Stomach (tissue), 9 donors: ENCODE results near the gene PHRF1. TPM values are rescaled to one million over a fixed set of nuclear protein-coding genes. Genes with fewer than 3 reads are reported as not detected.

ENCODE experiments used
- DNase-seq, 2 donors: peaks; one replicate each; pipeline versions ENCODE4 v3.0.0 to v3.0.0-alpha.2; 2013 to 2019
- H3K27ac ChIP-seq, 5 donors: fragments of 200-600 bp in 4 of 5; sonication (generic) in 4 of 5; one replicate each; pipeline ENCODE4 v1.5.1; 2013 to 2019; ENCODE audit warnings: mild to moderate bottlenecking in 1 of 5, moderate library complexity in 1 of 5
- H3K27me3 ChIP-seq, 3 donors: fragments of 200-600 bp; sonication (generic); one replicate each; pipeline ENCODE4 v1.5.1; 2017 to 2019; ENCODE audit warnings: mixed run types in 1 of 3
- H3K36me3 ChIP-seq, 4 donors: fragments of 200-600 bp; sonication (generic); 1 replicate in 3 of 4; 2 replicates in 1 of 4; pipeline ENCODE4 v1.5.1; 2016 to 2019
- H3K4me1 ChIP-seq, 4 donors: fragments of 200-600 bp; sonication (generic); one replicate each; pipeline ENCODE4 v1.5.1; 2016 to 2019
- H3K4me3 ChIP-seq, 4 donors: fragments of 200-600 bp; sonication (generic) in 3 of 4; one replicate each; pipeline ENCODE4 v1.5.1; 2016 to 2019; ENCODE audit warnings: mild to moderate bottlenecking in 1 of 4
- H3K9me3 ChIP-seq, 4 donors: fragments of 200-600 bp; sonication (generic); one replicate each; pipeline ENCODE4 v1.5.1; 2016 to 2019
- EP300 ChIP-seq: sonication (generic); formaldehyde crosslinking; IDR thresholded peaks from one replicate; pipeline ENCODE4 v1.6.1; 2017; ENCODE audit warnings: antibody characterized with exemption
- POLR2A ChIP-seq, 4 donors: fragments of 450-650 bp; IDR thresholded peaks; one replicate each; pipeline ENCODE4 v1.6.1; 2016; ENCODE audit warnings: antibody characterized with exemption in 4 of 4, control low read depth in 2 of 4, mild to moderate bottlenecking in 1 of 4, moderate library complexity in 1 of 4
- POLR2AphosphoS5 ChIP-seq, 3 donors: sonication (generic); formaldehyde crosslinking; IDR thresholded peaks; one replicate each; pipeline ENCODE4 v1.6.1; 2016; ENCODE audit warnings: antibody characterized with exemption in 3 of 3
- WGBS, 5 donors: extraction: QIAGEN DNeasy Blood & Tissue Kit in 3 of 5; methylation state at CpG; one replicate each; pipeline versions ENCODE4 v1.1.5 to v1.1.7; 2013 to 2018; 5-methylcytosine and 5-hydroxymethylcytosine counted together
- intact Hi-C: fragments of 100-400 bp; cut with DNase I; formaldehyde crosslinking; loops from one replicate; pipeline ENCODE4 v1.15.1; 2023; ENCODE audit warnings: low total_unique reads
- polyA plus RNA-seq, 3 donors: library from polyadenylated mRNA; stranded (reverse); fragments of 200-250 nt; gene quantifications; one replicate each; pipeline ENCODE4 v1.2.3, GENCODE V29; 2013
- total RNA-seq, 5 donors: library from RNA; depleted of rRNA; stranded (reverse); fragments of >200 nt; gene quantifications; one replicate each; pipeline versions ENCODE4 v1.1.0 to v1.2.3, GENCODE V29; 2014 to 2016
- TF ChIP-seq, protein P1 (sequence below), 7 experiments: fragments of 450-650 bp in 4 of 7; fragments of 200-600 bp in 3 of 7; sonication (generic) in 3 of 7; IDR thresholded peaks; one replicate each; pipeline ENCODE4 v1.5.1; 2016 to 2019; ENCODE audit warnings: antibody characterized with exemption in 7 of 7, control low read depth in 2 of 7, mild to moderate bottlenecking in 1 of 7
- donor health status: healthy with polysubstance abuse.
- donor health status: Bipolar disorder and iron deficiency.
- donor health status: healthy.

PHRF1 gene
- total and polyA plus RNA-seq, 8 donors: 7.9 to 60.8 (median 19.5) TPM

DNA sequence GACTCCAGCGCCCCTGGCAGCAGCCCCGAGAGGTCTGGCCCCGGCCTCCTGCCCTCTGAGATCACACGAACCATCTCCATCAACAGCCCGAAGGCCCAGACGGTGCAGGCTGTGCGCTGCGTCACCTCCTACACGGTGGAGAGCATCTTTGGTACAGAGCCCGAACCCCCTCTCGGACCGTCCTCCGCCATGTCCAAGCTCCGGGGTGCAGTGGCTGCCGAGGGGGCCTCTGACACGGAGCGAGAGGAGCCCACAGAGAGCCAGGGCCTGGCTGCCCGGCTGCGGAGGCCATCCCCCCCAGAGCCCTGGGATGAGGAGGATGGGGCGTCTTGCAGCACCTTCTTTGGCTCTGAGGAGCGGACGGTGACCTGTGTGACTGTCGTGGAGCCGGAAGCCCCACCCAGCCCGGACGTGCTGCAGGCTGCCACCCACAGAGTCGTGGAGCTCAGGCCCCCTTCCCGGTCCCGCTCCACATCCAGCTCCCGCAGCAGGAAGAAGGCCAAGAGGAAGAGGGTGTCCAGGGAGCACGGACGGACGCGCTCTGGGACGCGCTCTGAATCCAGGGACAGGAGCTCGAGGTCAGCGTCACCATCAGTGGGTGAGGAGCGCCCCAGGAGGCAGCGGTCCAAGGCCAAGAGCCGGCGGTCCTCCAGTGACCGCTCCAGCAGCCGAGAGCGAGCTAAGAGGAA, 31.8 kb downstream of the PHRF1 start:
- Histone ChIP-seq H3K4me1 (peaks cover 10 to 30% (median 28%) of the 10 kb centered on the region in 4 donors), H3K36me3 (peaks cover 97 to 100% (median 100%) of the 10 kb centered on the region in 4 donors), H3K27me3 (no peaks in the 10 kb centered on the region), H3K27ac (no peak overlapping the region), H3K9me3 (no peaks in the 10 kb centered on the region), H3K4me3 (no peak overlapping the region)
- 90 to 95% (median 94%) methylated on average over 14 to 45 of the region's 45 CpGs for WGBS, 5 donors
- TF ChIP-seq POLR2AphosphoS5 (IDR thresholded peaks at IDR 0.05) (no peak), POLR2A (IDR thresholded peaks at IDR 0.05) (no peak), EP300 (no peak)
- TF ChIP-seq, protein P1, sequence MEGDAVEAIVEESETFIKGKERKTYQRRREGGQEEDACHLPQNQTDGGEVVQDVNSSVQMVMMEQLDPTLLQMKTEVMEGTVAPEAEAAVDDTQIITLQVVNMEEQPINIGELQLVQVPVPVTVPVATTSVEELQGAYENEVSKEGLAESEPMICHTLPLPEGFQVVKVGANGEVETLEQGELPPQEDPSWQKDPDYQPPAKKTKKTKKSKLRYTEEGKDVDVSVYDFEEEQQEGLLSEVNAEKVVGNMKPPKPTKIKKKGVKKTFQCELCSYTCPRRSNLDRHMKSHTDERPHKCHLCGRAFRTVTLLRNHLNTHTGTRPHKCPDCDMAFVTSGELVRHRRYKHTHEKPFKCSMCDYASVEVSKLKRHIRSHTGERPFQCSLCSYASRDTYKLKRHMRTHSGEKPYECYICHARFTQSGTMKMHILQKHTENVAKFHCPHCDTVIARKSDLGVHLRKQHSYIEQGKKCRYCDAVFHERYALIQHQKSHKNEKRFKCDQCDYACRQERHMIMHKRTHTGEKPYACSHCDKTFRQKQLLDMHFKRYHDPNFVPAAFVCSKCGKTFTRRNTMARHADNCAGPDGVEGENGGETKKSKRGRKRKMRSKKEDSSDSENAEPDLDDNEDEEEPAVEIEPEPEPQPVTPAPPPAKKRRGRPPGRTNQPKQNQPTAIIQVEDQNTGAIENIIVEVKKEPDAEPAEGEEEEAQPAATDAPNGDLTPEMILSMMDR (IDR thresholded peaks at IDR 0.05): no peak
- no peak for DNase-seq
- intact Hi-C loops: no loop called here

DNA sequence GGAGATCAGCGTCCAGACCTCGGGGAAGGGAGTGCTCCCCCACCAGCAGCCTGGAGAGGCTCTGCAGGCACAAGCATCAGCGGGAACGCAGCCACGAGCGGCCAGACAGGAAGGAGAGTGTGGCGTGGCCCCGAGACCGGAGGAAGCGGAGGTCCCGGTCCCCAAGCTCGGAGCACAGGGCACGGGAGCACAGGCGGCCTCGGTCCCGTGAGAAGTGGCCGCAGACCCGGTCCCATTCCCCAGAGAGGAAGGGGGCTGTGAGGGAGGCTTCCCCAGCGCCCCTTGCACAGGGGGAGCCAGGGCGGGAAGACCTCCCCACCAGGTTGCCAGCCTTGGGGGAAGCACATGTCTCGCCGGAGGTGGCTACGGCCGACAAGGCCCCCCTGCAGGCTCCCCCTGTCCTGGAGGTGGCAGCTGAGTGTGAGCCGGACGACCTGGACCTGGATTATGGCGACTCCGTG, 32.6 kb downstream of the PHRF1 start:
- H3K4me1 ChIP-seq: peaks cover 14 to 37% (median 35%) of the 10 kb centered on the region in 4 donors
- intact Hi-C loops: no loop called here
- no peaks in the 10 kb centered on the region for H3K9me3 ChIP-seq
- DNase-seq: no peak
- no peak overlapping the region for H3K27ac ChIP-seq
- no peaks in the 10 kb centered on the region for H3K27me3 ChIP-seq
- WGBS, 5 donors: 84 to 89% (median 88%) methylated on average over 23 to 28 of the region's 28 CpGs
- no peak for TF ChIP-seq POLR2A (IDR thresholded peaks at IDR 0.05)
- no peak for TF ChIP-seq POLR2AphosphoS5 (IDR thresholded peaks at IDR 0.05)
- H3K4me3 ChIP-seq: no peak overlapping the region
- peaks cover 93 to 98% (median 96%) of the 10 kb centered on the region in 4 donors for H3K36me3 ChIP-seq

DNA sequence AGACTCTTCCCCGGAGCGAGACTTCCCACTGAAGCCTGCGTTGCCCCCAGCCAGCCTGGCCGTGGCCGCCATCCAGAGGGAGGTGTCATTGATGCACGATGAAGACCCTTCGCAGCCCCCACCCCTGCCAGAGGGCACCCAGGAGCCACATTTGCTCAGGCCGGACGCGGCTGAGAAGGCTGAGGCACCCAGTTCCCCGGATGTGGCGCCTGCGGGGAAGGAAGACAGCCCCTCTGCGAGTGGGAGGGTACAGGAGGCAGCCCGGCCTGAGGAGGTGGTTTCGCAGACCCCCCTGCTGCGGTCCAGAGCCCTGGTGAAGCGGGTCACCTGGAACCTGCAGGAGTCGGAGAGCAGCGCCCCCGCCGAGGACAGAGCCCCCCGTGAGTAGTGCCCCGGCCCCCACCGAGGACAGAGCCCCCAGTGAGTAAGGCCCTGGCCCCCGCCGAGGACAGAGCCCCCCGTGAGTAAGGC, 33.1 kb downstream of the PHRF1 start:
- Histone ChIP-seq H3K4me1 (peaks cover 20 to 43% (median 41%) of the 10 kb centered on the region in 4 donors), H3K4me3 (no peak overlapping the region), H3K27ac (no peak overlapping the region), H3K27me3 (no peaks in the 10 kb centered on the region), H3K36me3 (peaks cover 88 to 97% (median 95%) of the 10 kb centered on the region in 4 donors), H3K9me3 (no peaks in the 10 kb centered on the region)
- TF ChIP-seq, protein P1 (IDR thresholded peaks at IDR 0.05): no peak
- TF ChIP-seq POLR2AphosphoS5 (IDR thresholded peaks at IDR 0.05) (no peak), EP300 (no peak)
- DNase-seq: peak in 1 of 2 donors; percentile 6
- intact Hi-C loops: no loop called here
- 89 to 96% (median 95%) methylated on average over 14 to 28 of the region's 28 CpGs for WGBS, 5 donors

DNA sequence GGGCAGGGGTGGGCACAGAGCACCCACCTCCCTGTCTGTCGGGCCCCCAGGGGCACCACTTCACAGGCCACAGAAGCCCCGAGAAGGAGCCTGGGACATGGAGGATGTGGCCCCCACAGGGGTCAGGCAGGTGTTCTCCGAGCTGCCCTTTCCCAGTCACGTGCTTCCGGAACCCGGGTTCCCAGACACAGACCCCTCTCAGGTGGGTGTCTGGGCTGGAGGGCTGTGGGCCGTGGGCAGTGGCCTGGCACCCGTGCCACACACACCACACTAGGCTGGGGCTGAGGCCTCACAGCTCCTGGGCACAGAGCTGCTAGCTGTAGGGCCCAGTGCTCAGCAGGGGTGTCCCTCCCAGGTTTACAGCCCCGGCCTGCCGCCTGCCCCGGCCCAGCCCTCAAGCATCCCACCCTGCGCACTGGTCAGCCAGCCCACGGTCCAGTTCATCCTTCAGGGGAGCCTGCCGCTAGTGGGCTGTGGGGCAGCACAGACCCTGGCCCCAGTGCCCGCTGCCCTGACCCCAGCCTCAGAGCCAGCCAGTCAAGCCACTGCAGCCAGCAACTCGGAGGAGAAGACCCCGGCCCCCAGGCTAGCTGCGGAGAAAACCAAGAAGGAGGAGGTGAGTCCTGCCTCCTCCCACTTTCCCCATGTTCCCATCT, 34.0 kb downstream of the PHRF1 start:
- intact Hi-C loops: no loop called here
- no peak overlapping the region for H3K4me3 ChIP-seq
- no peak overlapping the region for H3K27ac ChIP-seq
- H3K4me1 ChIP-seq: peaks cover 29 to 52% (median 50%) of the 10 kb centered on the region in 4 donors
- no peak for DNase-seq
- no peaks in the 10 kb centered on the region for H3K27me3 ChIP-seq
- 91 to 97% (median 96%) methylated on average over 10 to 18 of the region's 18 CpGs for WGBS, 5 donors
- H3K36me3 ChIP-seq: peaks cover 79 to 93% (median 88%) of the 10 kb centered on the region in 4 donors
- H3K9me3 ChIP-seq: no peaks in the 10 kb centered on the region
- TF ChIP-seq POLR2A (IDR thresholded peaks at IDR 0.05) (no peak), POLR2AphosphoS5 (IDR thresholded peaks at IDR 0.05) (no peak), EP300 (no peak)
- TF ChIP-seq, protein P1 (IDR thresholded peaks at IDR 0.05): no peak
